HG02973 (cell line): ENCODE measurements around the gene FMNL3.

ENCODE experiments used
- ATAC-seq: cut with Tn5 transposase; IDR thresholded peaks from one replicate; pipeline ENCODE4 v1.9.1; 2021; ENCODE audit warnings: moderate library complexity; ENCODE audit not compliant: unreplicated experiment

FMNL3 gene

GRCh38 chr12:49680075-49680474 is 27.1 kb downstream of the FMNL3 start:
- no peak for ATAC-seq

- no peak for ATAC-seq
These were observed 28.5 kb downstream of the FMNL3 start for GRCh38 chr12:49678711-49679110.

GRCh38 chr12:49675137-49675536 is 32.1 kb downstream of the FMNL3 start:
- ATAC-seq = no peak

DNA sequence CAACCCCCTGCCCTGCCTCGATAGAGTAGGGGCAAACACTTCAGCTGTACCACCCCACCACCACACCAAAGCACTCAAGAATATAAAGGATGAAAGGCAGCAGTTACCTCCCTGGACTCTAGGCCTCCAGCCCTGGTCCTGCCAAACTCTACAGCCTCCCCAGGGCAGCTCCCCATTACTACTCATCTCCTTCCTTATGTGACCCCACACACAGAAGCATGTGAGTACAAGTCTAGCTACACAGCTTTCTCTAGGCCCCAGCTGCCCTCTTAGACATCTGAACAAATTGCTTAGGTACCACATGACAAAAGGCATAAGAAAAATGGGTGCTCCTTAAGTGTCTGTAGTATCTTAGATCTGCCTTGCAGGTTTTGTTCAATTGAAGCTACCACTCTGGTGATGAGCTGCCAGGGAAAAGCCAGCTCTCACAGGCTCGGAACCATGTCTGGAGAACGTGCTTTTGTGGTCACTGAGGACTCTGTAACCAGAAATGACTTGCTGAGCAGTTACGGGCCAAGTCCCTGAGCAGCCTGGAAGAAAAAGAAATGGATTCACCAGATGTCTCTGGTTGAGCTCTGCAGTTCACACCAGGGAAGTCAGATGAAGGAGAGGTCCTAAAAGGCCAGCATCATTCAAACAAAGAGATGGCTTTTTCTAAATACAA is 32.8 kb downstream of the FMNL3 start:
- ATAC-seq = no peak

GRCh38 chr12:49673446-49674317 is 33.5 kb downstream of the FMNL3 start:
- ATAC-seq = no peak

GRCh38 chr12:49672301-49673217 is 34.6 kb downstream of the FMNL3 start:
- no peak for ATAC-seq

GRCh38 chr12:49671031-49671765 is 36.0 kb downstream of the FMNL3 start:
- no peak for ATAC-seq

GRCh38 chr12:49669796-49670195 is 37.4 kb downstream of the FMNL3 start:
- no peak for ATAC-seq

- ATAC-seq = no peak
These were observed 39.7 kb downstream of the FMNL3 start for GRCh38 chr12:49667325-49668090.

DNA sequence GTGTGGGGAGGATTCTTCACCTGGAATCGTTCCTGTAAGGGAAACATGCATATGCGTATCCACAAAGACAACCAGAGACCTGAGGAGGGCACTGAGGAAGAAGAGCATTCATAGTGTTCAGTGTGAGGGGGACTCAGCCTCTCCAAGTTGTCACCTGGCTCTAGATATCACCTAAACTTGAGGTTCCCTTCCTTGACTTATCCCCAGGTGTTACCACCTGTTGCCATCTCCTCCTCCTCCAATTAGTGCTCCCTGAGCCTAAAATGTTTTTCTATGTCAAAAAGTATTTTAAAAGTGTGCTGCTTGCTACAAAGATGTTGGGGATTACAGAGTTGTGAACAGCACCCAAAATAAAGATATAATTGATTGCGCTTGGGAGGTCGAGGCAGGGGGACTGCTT is 41.0 kb downstream of the FMNL3 start:
- no peak for ATAC-seq

DNA sequence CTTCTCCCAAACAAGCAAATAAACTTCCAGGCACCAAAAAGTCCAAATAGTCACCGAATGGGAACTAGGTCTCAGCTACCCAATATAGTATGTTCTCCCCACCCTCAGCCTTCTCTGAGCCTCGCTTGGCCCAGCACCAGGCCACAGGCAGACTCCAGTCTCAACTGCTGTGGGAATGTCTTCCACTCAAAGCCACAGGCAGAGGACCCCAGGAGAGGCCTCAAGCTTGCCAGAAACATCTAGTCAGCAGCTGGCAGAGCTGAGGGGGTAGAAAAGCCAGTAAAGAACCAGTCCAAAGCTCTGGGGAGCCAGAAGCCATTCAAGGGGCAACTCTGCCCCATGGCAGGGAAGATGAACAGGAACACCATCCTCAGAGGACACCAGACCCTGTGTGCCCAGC is 41.8 kb downstream of the FMNL3 start:
- ATAC-seq = no peak

DNA sequence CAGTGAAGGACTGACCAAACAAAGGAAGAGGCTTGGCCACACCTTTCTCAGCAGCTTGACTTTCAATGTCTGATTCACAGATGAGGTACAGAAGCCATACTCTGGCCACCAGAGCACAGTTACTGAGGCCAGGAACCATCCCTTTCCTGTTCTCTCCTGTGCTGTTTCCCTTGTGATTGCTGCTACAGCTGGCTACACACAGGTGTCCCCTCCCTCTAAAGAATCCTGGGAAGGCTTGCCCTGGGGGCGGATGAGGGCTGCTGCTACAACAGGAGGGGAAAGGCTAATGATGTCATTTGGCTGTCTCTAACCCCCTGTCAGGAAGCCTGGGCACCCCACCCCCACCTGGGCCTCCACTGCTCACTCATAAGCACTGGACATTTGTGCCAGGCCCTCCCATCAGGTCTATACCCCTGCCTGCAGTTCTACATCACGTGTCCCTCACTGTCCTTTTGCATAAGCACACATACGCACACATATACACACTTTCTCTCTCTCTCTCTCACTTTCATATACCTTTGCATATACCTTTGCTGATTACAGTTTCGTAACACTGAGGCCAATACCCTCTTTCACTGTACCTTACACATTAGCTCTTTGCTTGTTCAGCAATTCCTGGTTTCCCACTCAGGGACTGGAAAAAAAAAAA is 42.5 kb downstream of the FMNL3 start:
- ATAC-seq = peak; percentile 58

GRCh38 chr12:49664167-49664566 is 43.0 kb downstream of the FMNL3 start:
- ATAC-seq = no peak

DNA sequence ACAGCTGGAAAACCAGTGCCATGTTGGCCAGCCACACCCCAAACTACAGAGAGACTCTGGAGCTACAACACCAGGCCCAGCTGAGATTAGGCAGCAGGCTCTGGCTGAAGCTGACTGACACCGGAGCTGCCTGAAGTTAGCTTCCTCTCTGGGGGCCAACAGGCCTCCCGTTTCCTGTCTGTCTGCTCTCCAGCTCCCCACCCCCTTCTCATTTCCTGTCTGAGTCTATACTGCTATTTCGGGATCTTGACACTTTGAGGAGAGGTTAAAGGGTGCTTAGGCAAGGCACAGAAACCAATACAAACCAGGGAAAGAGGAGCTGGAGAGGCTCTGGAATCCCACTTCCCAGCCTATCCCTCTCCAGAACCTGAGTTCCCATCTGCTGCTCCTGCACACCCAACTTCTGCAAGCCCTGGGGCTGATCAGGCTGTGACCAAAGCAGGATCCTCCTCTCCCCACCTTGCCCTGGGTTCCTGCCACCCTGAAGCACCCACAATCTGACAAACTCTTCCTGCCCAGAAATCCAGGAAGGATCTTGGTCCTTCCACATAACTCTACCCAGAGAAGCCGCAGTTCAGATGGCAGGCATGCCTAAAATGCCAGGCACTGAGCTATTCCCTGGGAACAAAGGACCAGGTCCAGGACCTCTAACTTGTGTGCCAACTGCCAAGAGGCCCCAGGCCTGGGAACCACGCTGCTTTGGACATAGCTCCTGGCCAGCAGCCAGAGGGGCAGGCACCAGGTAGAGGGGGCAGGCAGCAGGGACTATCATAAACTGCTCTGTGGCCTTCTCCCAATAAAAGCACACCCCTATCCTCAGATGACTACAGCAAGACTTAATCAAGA is 44.0 kb downstream of the FMNL3 start:
- peak; percentile 51 for ATAC-seq

GRCh38 chr12:49661746-49662145 is 45.5 kb downstream of the FMNL3 start:
- no peak for ATAC-seq

DNA sequence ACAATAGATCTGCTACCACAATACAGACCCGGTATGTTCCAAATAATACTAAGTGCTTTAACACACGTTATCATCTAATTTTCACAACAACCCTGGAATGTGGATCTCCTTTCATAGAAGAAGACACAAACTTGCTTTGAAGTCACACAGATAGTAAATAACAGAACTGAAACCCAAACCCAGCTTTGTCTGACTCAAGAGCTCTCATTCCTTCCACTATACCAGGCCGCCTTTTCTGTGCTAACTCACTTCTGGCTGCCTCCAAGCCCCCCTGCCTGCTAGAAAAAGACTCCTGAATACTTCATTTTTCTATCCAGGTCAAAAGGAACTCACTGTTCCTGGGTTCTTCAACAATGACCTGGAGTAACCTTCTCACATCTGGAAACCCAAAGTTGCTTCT is 46.0 kb downstream of the FMNL3 start:
- peak; percentile 40 for ATAC-seq

DNA sequence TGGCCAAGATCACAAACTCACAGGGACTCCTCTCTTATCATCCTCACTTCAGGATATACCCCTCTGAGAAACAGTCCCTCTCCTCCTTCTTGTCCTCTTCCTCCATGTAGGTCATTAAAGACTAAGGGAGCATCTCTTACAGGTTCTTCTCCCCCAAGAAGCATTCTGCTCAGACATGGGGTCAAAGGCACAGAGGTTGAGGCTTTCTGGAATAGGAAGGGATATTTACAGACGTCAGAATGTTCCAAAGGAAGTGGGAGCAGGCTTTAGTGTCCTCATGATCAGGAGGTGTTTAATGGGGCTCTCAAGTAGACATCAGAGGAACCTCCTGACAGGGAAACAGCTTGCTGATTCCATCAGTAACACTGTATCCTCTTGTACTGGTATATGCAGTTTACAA is 47.5 kb downstream of the FMNL3 start:
- no peak for ATAC-seq

GRCh38 chr12:49658276-49658675 is 48.9 kb downstream of the FMNL3 start:
- no peak for ATAC-seq
